ENCODE data around the gene METTL18. TPM values are rescaled to one million over a fixed set of nuclear protein-coding genes. Genes with fewer than 3 reads are reported as not detected.

The METTL18 gene
- total and polyA plus RNA-seq, 2 of the 13 experiments (the other 11 are each of a cell fraction or from before 2014, with no cell fraction given) = 2.7 to 6.7 TPM

- TF ChIP-seq AFF4 (CRISPR knock-in tag; IDR thresholded peaks at IDR 0.05) = no peak
- TF ChIP-seq ZNF431 (CRISPR knock-in tag; IDR thresholded peaks at IDR 0.05; ENCODE audit: borderline replicate concordance, low read depth) = no peak; the same call in 1 of the 2 replicates
- TF ChIP-seq ZMYM2 (CRISPR knock-in tag; IDR thresholded peaks at IDR 0.05) = no peak
- TF ChIP-seq RBM22 (optimal IDR thresholded peaks at IDR 0.05; ENCODE audit: low read length) = no peak
- TF ChIP-seq YEATS4 (CRISPR knock-in tag; IDR thresholded peaks at IDR 0.05; ENCODE audit: borderline replicate concordance) = peak; percentile 84; the same call in 1 of the 2 replicates
- TF ChIP-seq LRRFIP1 (CRISPR knock-in tag; conservative IDR thresholded peaks at IDR 0.05) = no peak
- no peak for TF ChIP-seq ZFAT (CRISPR knock-in tag; conservative IDR thresholded peaks at IDR 0.05)
- TF ChIP-seq DMAP1 (CRISPR knock-in tag; IDR thresholded peaks at IDR 0.05) = peak; percentile 84; the same call in 1 of the 2 replicates
- 0 out of 2 replicates have a peak, but pooled peaks have one; percentile 40 for TF ChIP-seq FOXO1 (CRISPR knock-in tag; IDR thresholded peaks at IDR 0.05)
- TF ChIP-seq LBX2 (CRISPR knock-in tag; IDR thresholded peaks at IDR 0.05; ENCODE audit: borderline replicate concordance) = no peak
- TF ChIP-seq TEAD2 (CRISPR knock-in tag; IDR thresholded peaks at IDR 0.05) = no peak
- no peak for TF ChIP-seq ZNF660 (CRISPR knock-in tag; IDR thresholded peaks at IDR 0.05; ENCODE audit: borderline replicate concordance, low read depth)
- no peak for TF ChIP-seq DBP (CRISPR knock-in tag; IDR thresholded peaks at IDR 0.05; ENCODE audit: not compliant biosample characterization)
- no peak for TF ChIP-seq ZNF10 (CRISPR knock-in tag; IDR thresholded peaks at IDR 0.05; ENCODE audit: borderline replicate concordance, low read depth)
- no peak for TF ChIP-seq ZNF747 (CRISPR knock-in tag; IDR thresholded peaks at IDR 0.05; ENCODE audit: borderline replicate concordance)
- no peak; the same call in none of the 2 replicates for TF ChIP-seq POLR2AphosphoS5 (IDR thresholded peaks at IDR 0.05; ENCODE audit: low read depth, low read length)
- peak; percentile 74 for TF ChIP-seq TARDBP (CRISPR knock-in tag; IDR thresholded peaks at IDR 0.05)
- no peak for TF ChIP-seq SIX4 (CRISPR knock-in tag; IDR thresholded peaks at IDR 0.05)
Observed at GRCh38 chr1:169794530-169795416, at the start of gene METTL18 (continued).
